ENCODE results near the gene SUPT5H.

Gene SUPT5H

DNA sequence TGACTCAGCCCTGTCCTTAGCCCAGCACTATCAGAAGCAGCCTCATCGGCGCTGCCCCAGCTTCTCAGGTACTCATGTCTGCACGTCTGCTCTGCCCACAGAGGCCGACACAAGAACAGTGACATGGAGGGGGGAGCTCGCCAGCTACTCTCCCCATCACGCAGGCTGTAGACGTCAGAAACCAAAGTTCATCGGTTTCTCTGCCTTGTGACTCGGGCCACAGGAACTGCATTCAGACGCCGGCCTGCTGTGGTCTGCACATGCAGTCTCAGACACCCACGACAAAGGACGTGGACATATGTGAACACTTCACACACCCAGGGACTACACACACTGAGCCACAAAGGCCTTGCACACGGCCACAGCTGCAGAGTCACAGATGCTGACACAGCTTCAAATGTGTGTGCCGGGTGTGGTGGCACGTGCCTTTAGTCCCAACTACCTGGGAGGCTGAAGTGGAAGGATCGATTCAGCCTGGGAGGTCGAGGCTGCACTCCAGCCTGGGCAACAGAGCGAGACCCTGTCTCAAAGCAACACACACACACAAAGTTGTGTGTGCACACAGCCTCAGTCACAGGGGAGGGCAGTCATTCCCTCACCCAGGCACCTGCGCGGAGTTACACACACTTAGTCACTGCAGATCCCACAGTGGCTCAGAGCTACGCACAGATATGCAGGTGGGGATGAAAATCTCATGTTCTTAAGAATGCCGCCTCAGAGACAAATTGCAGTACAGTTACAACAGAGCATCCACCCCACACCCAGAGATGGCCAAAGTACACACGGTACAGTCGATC, 43.6 kb upstream of the SUPT5H start:
- TF ChIP-seq CTCF (IDR thresholded peaks at IDR 0.05; ENCODE audit: extremely low read depth, insufficient read depth, missing control alignments), result no peak
- in situ Hi-C loops (cut with MboI; ENCODE audit: low pct_unique_long_range_greater_than_20kb, low sequenced_read_pairs, unreplicated experiment), result no loop called here
- DNase-seq (ENCODE audit: low spot score), result peak; percentile 74

DNA sequence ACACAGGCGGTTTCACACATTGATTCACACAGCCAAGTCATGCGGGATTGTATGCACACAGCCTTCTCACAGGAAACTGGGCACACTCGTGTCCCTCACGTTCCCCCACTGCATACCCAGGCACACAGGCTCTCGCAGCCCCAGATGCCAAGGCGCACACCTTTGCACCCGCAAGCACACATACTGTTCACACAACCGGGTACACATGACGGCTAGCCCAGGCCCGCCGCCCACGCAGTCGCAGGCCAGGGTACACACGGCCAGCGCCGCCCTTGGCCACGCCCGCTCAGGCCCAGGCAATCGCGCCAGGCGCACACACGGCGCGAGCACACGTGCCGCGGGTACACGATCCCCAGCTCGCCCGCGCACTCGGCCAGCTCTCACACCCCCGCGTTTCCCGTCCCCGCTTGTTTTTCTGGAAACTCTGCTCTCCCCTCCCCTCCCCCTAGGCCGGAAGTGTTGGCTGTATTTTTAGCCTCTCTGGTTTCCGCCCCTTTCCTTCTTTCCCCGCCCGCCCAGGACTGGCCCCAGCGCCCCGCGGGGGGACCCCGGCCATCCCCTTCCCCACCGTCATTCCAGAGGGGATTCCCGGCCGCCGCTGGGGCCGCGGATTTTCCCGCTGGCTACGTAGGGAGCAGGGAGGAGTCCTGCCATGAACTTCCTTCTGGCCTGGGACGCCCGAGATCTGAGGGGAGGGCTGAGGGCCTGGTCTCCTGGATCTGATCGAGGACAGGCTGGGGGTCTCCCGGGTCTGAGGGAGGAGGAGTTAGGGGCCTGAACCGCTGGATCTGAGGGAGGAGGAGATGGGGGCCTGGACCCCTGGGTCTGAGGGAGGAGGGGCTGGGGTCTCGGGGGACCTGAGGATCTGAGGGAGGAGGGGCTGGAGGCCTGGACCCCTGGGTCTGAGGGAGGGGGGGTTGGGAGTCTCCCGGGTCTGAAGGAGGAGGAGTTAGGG, 42.8 kb upstream of the SUPT5H start:
- DNase-seq (ENCODE audit: low spot score), result peak; percentile 76
- no peak for TF ChIP-seq CTCF (IDR thresholded peaks at IDR 0.05; ENCODE audit: extremely low read depth, insufficient read depth, missing control alignments)
- in situ Hi-C loops (cut with MboI; ENCODE audit: low pct_unique_long_range_greater_than_20kb, low sequenced_read_pairs, unreplicated experiment), result no loop called here

DNA sequence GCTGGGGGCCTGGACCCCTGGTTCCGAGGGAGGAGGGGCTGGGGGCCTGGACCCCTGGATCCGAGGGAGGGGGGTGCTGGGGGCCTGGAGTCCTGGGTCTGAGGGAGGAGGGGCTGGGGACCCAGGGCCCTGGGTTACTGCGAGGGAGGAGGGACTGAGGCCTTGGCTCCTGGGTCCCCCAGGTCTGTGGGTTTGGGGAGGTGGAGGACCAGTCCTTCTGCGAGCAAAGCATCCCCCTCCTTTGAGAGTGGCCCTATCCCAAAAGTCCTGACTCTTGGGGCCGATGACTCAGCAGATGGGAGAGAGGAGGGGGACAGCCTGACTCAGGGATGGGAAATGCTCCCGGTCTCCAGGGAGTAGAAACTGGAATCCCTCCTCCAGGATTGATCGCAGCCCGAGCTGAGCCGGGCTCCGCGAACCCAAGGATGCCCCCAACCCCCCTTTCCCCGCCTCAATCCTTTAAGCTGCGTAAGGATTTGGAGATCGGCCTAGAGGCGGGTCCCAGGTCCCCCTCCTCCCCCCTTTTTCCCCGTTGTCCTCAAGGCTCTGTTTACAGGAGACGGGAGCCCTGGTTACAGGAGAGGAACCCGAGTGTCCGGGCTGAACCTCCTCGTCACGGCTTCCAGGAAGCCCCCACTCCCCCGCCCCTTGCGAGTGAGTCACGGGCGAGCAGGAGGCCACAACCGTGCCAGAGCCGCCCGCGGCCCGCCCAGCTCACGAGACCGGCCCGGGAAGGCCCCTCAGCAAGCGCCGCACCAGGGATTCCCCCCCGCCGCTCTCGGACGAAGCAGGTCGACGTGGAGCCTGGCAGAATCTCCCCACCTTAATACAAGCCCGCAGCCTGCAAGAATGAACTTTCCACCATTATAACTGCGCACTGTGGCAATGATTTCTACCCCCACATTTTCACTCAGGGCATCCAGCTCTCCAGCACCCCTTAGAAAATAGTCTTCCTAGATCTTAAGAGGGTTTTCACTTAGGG, 41.8 kb upstream of the SUPT5H start:
- no peak for TF ChIP-seq CTCF (IDR thresholded peaks at IDR 0.05; ENCODE audit: extremely low read depth, insufficient read depth, missing control alignments)
- in situ Hi-C loops (cut with MboI; ENCODE audit: low pct_unique_long_range_greater_than_20kb, low sequenced_read_pairs, unreplicated experiment), result no loop called here

DNA sequence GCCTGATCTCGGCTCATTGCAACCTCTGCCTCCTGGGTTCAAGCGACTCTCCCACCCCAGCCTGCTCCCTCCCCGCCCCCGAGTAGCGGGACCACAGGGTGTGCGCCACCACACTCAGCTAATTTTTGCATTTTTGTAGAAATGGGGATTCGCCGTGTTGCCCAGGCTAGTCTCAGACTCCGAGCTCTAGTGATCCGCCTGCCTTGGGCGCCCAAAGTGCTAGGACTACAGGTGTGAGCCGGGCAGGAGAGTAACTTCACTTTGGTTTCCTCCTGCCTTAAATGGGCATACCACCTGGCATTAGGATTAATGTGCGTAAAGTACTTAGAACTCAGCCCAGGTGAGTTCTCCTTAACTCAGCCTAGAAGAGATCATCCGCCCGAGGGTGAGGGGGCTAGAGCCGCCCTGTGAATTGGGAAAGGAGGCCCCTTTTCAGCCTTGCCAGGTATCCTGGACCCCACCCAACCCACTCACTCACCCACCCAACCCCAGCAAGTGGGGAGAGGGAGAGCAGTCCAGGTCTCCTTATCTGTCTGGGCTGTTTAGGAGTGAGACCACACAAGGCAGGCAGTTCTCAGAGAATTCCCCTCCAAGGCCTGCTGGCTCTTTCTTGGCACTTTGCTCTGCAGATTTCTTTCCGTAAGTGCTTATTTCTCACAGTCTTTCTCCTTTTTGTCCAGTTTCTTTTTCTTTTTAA, 40.0 kb upstream of the SUPT5H start:
- in situ Hi-C loops (cut with MboI; ENCODE audit: low pct_unique_long_range_greater_than_20kb, low sequenced_read_pairs, unreplicated experiment), result no loop called here
- DNase-seq (ENCODE audit: low spot score), result no peak
- TF ChIP-seq CTCF (IDR thresholded peaks at IDR 0.05; ENCODE audit: extremely low read depth, insufficient read depth, missing control alignments), result no peak

More for the DNA sequence above, 41.8 kb upstream of the SUPT5H start:
- DNase-seq (ENCODE audit: low spot score), result peak; percentile 85

- DNase-seq (ENCODE audit: low spot score), result peak; percentile 76
- in situ Hi-C loops (cut with MboI; ENCODE audit: low pct_unique_long_range_greater_than_20kb, low sequenced_read_pairs, unreplicated experiment), result no loop called here
- TF ChIP-seq CTCF (IDR thresholded peaks at IDR 0.05; ENCODE audit: extremely low read depth, insufficient read depth, missing control alignments), result no peak
These were observed 39.3 kb upstream of the SUPT5H start for GRCh38 chr19:39405958-39406655.
